A549 (cell line): ENCODE data around the gene CDC73.

Experiments
- BCL3 ChIP-seq: fragments of >200 bp; sonication (Bioruptor Twin); formaldehyde crosslinking; IDR thresholded peaks from 3 replicates; pipeline ENCODE4 v1.6.1; 2016
- BHLHE40 ChIP-seq: IDR thresholded peaks from 2 replicates; pipeline ENCODE4 v1.6.1; 2012; ENCODE audit warnings: low read depth, low read length, inconsistent platforms
- CHD4 ChIP-seq: fragments of 200-600 bp; sonication (generic); IDR thresholded peaks from 2 replicates; pipeline ENCODE4 v1.6.1; 2016; ENCODE audit warnings: antibody characterized with exemption, mild to moderate bottlenecking, borderline replicate concordance
- E2F6 ChIP-seq: IDR thresholded peaks from 2 replicates; pipeline ENCODE4 v1.6.1; 2012; ENCODE audit warnings: low read depth, borderline replicate concordance
- JUNB ChIP-seq: fragments of >200 bp; sonication (Bioruptor Twin); formaldehyde crosslinking; IDR thresholded peaks from 2 replicates; pipeline ENCODE4 v1.6.1; 2016
- MAFK ChIP-seq: fragments of 450-650 bp; IDR thresholded peaks from 2 replicates; pipeline ENCODE4 v1.6.1; 2014; ENCODE audit not compliant: partially characterized antibody
- MAX ChIP-seq: IDR thresholded peaks from 2 replicates; pipeline ENCODE4 v1.6.1; 2012
- NR3C1 ChIP-seq: fragments of >200 bp; sonication (Bioruptor Twin); formaldehyde crosslinking; IDR thresholded peaks from 3 replicates; pipeline ENCODE4 v1.6.1; 2017
- PHF8 ChIP-seq: fragments of 200-600 bp; sonication (generic); IDR thresholded peaks from 2 replicates; pipeline ENCODE4 v1.6.1; 2016; ENCODE audit warnings: low read depth, mild to moderate bottlenecking, antibody characterized with exemption, moderate library complexity, borderline replicate concordance
- POLR2A ChIP-seq: IDR thresholded peaks from 2 replicates; pipeline ENCODE4 v1.6.1; 2012; ENCODE audit warnings: mild to moderate bottlenecking, low read length
- TP53 ChIP-seq: fragments of 250-450 bp; sonication (Bioruptor Pico); IDR thresholded peaks from 2 replicates; pipeline ENCODE4 v1.5.0; 2021; ENCODE audit warnings: mild to moderate bottlenecking, moderate library complexity
- ZFP36 ChIP-seq: fragments of 450-650 bp; IDR thresholded peaks from 2 replicates; pipeline ENCODE4 v1.6.1; 2014; ENCODE audit warnings: borderline replicate concordance; ENCODE audit not compliant: partially characterized antibody
- TF ChIP-seq, protein P1 (sequence below): fragments of >200 bp; sonication (Bioruptor Twin); formaldehyde crosslinking; IDR thresholded peaks from 3 replicates; pipeline ENCODE4 v1.5.1; 2016

DNA sequence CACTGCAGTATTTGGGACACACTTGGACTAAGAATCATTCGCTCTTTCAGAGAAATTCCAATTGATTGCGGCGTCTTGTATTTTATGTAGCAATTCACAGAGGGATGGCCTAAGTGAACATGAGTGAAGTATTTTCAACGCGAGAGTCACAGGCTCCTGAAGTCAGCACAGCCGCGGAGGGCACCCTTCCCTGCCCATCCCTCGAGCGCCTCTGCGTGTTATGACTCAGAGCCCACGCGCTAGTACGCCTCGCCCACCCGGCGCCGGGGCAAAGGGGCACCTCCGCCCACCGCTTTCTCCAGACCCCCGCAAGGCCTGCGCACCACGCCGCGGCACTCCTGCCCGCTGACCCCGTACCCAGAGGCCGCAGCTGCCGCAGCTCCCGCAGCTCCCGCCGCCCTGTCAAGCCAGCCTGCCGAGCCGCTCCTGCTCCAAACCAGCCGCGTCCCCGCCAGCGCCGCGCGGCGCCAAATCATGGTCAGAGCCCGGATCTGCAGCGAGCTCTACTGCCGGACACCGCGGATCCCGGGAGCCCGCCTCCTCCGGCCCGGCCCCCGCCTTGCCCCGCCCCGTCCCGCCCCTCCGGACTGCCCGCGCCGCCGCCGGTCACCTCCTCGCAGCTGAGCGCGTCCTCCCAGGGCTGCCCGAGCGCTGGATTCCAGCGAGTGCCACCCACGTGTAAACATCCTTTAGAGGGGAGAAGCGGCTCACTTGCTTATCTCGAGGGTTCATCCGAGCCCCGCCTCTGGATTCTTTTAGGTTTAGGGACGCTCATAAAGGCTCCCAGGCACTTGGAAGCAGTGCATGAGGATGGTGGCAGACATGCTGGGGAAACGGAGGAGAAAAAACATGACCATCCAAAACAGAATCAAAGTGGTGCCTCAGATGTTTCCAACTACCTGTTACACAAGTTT is 16.7 kb upstream of the CDC73 start, which contains the start of gene GLRX2:
- TF ChIP-seq ZFP36 = no peak
- TF ChIP-seq, protein P1, sequence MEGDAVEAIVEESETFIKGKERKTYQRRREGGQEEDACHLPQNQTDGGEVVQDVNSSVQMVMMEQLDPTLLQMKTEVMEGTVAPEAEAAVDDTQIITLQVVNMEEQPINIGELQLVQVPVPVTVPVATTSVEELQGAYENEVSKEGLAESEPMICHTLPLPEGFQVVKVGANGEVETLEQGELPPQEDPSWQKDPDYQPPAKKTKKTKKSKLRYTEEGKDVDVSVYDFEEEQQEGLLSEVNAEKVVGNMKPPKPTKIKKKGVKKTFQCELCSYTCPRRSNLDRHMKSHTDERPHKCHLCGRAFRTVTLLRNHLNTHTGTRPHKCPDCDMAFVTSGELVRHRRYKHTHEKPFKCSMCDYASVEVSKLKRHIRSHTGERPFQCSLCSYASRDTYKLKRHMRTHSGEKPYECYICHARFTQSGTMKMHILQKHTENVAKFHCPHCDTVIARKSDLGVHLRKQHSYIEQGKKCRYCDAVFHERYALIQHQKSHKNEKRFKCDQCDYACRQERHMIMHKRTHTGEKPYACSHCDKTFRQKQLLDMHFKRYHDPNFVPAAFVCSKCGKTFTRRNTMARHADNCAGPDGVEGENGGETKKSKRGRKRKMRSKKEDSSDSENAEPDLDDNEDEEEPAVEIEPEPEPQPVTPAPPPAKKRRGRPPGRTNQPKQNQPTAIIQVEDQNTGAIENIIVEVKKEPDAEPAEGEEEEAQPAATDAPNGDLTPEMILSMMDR = no peak
- no peak for TF ChIP-seq BHLHE40
- TF ChIP-seq BCL3 = peak; percentile 78; the same call in 2 of the 3 replicates
- peak; percentile 78 for TF ChIP-seq POLR2A
- TF ChIP-seq TP53 (CRISPR knock-in tag) = 0 out of 2 replicates have a peak, but pooled peaks have one; percentile 58
- no peak for TF ChIP-seq CHD4
- no peak; the same call in 1 of the 2 replicates for TF ChIP-seq JUNB
- no peak for TF ChIP-seq NR3C1
- TF ChIP-seq MAX = peak; percentile 85
- no peak for TF ChIP-seq E2F6
- TF ChIP-seq MAFK = no peak
- peak; percentile 29; the same call in 1 of the 2 replicates for TF ChIP-seq PHF8
